Esophagus mucosa (tissue), 1 donor: Measurements from ENCODE around the gene ING5. TPM values are rescaled to one million over a fixed set of nuclear protein-coding genes. Genes with fewer than 3 reads are reported as not detected.

Experiments
- ATAC-seq: fragments of 200-7000 bp; cut with Tn5 transposase; one replicate; pipeline ENCODE4 v1.9.1; 2020
- total RNA-seq: library from RNA; stranded (reverse); gene quantifications from one replicate; pipeline ENCODE4 v1.2.4, GENCODE V29; 2023
- donor health status: DM: yes; HTN: yes; CAD: no.

ING5 gene
- total RNA-seq, 1 donor from 2014 or later: 16.5 TPM

DNA sequence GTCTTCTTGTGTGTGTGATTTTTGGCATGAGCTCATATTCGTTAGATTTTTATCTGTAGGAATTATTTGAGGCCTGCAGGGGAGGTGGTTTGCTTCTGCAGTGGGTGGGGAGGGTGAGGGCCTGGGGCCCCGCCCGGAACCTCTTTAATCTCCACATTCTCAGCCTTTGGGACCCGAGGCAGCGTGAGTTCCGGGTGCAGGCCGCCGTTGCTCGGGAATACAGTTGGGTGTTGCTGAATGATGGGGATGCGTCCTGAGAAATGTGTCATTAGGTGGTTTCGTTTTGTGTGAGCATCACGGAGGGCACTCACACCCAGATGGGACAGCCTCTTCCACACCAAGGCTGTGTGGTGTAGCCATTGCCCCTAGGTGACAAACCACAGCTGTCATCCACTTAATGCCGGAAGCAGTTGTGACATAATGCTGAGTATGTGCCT, 61.1 kb downstream of the ING5 start:
- ATAC-seq: peak; percentile 28

DNA sequence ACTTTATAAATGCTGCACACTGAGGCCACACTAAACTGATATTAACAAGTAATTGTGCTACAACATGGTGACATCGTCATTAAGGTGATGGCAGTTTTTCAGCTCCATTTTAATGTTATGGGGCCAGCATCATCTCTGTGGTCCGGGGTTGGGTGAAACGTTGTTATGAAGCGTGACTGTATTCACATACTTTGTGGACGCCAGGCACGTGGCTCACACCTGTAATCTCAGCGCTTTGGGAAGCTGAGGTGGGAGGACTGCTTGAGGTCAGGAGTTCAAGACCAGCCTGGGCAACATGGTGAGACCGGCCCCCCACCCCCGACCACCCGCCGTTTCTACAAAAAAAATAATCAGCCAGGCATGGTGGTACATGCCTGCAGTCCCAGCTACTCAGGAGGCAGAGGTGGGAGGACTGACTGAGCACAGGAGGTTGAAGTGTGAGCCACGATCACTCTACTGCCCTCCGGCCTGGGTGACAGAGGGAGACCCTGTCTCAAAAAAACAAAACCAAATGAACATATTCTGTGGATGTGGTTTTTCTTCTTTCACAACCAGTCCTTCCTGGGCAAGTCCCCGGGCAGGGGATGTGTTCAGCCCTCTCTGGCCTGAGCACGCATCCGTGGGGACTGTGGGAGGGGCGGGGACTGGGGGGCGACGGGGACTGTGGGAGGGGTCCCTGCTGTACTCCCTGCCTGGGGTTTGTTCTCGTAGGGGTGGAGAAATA, 61.9 kb downstream of the ING5 start:
- ATAC-seq: no peak

DNA sequence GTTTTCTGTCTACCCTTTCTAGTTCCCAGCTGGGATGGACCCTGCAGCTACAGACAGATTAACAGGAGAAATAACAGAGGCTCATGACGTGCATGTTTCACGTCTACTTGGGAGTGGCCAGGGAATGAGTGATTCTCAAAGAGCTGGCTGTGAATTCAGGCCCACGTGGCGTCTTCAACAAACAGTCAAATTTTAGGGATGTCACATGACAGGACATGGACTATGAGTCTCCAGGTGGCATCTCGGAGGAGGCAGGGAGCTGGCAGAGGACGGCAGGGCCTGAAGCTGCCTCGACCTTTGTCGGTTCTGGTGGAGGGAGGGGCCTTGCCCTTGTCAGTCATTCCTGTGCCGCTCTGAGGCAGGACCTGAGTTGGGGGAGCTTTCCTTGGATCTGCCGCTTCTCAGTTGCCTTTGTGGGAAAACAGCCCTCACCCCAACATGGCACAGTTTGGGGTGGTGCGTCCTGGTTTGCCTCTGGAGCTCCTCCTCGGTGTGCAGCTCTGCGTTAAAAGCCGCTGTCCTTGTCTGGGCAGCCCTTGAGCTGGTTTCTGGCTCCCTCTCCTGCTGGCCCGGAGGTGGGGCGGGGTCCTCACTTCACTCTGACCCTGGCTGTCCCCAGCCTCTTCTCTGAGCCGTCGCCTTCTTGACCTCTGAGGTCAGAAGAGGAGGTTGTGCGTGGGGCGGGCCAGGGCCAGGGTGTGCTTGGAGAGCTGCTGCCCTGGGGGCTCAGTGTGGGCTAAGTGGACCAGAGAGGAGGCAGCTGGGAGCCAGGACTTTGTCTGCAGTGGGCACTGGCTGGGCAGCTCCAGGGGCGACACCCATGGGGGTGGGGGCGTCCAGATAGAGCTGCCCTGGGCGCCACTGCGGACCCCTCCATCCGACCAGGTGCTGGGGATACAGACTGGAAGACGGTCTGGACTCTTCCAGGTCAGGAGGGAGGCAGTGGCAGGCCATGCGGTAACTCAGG, 62.7 kb downstream of the ING5 start:
- no peak for ATAC-seq

DNA sequence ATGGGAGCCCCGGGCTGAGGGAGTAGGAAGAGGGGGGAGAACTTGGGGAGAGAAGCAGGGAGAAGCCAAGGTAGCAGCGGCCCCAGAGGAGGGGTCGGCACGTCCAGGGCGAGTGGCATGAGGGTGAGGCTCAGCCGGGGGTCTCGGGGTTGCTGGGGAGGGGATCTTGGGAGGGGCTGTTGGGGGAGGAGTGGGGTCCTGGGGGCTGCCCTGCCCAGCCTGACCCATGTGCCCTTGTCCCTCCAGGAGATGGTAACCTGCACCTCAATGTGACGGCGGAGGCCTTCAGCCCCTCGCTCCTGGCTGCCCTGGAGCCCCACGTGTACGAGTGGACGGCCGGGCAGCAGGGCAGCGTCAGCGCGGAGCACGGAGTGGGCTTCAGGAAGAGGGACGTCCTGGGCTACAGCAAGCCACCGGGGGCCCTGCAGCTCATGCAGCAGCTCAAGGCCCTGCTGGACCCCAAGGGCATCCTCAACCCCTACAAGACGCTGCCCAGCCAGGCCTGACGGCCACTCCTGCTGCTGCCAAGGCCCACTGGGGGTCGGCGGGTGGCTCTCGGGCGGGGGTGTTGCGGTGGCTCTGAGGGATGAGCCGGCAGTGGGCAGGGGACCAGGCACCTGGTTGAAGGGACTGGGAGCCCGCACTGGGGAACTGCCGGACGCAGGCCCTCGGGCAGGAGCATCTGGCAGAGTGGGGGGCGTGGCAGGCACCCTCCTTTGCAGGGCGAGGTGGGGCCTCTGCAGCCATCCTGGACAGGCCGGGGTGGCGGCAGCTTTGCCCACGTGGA, 65.8 kb downstream of the ING5 start:
- ATAC-seq: no peak

DNA sequence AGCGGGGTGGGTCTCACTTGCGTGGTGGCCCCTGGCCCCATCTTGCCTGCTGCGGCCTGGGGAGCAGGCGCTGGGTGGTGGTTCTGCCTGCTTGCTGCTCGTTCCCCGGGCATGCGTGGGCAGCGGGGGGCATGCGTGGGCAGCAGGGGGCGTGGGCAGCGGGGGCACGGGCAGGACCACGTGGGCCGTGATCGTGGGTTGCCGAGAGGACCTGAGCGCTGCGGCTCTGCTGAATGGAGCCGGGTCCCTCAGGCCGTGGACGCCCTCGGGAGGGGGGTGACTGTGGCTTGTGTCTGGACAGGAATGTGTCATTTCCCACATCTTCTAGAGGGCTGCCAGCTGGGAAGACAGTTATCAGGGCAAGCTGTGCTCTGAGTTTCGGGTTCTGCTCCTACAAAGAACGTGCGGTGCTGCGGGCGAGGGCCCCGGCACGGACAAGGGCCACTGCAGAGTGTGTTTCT, 66.4 kb downstream of the ING5 start:
- no peak for ATAC-seq

DNA sequence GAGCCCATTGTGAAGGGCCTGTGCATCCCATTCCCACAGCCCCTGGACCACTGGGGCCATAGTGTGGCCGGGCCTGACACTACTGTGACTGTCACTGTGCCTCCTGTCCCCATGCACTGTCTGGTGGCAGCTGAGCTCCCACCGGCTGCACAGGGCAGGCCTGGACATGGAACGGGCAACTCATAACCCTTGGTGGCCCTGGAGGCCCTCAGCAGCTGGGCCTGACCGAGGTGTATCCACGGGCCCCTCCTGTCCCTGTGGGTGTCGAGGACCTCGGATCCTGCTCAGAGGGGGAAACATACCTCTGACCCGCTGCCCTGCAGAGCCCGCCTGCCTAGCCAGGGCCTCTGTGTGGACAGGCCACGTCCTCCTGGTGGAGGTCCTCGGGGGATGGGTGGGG, 67.0 kb downstream of the ING5 start:
- no peak for ATAC-seq

DNA sequence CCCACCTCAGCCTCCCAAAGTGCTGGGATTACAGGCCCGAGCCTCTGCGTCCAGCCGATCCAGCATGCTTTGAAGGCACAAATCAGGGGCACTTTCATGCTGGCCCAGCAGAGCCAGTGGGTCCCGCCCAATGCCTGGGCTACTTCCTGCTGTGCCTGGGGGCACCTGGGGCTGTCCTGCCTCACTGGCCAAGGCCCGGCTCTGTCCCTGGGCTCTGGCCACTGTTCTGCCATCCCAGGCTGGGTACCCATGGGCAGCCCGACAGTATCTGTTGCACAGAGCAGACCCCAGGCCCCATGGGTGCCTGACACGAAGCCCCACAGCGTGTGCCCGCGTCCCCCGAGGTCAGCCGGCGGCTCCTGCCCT, 68.0 kb downstream of the ING5 start:
- no peak for ATAC-seq

DNA sequence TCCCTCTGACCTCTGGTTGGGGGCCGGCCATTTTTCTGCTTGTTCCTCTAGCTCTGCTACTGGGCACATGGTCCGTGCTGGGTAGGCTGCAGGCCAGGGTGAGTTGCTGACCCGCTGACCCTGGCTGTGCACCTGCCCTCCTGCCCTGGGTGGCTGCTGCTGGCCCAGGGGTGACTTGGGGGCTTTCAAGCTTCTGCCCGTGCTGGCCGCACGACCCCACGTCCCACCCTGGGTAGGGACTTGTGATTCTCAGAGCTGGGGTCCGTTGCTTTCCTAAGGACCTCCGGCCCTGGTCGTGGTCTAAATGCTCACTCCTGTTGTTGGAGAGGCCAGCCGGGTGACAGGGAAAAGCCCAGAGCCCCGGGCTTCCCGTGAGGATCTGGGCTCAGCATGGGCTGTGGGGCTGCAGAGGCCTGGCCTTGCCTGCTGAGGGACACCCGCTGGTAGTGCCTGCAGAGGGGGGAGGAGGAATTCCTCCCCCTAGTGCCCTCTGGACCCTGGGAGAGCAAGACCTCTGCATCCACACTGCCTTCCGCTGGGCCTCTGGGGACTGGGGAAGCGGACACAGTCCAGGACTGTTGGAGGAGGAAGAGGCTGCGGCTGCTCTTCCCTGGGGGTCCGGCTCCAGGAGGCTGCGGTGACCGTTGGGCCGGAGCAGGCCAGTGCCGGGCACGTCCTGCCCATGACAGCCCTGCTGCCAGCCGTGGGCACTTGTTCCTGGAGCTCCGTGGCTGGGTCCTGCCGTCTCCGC, 68.5 kb downstream of the ING5 start:
- no peak for ATAC-seq

DNA sequence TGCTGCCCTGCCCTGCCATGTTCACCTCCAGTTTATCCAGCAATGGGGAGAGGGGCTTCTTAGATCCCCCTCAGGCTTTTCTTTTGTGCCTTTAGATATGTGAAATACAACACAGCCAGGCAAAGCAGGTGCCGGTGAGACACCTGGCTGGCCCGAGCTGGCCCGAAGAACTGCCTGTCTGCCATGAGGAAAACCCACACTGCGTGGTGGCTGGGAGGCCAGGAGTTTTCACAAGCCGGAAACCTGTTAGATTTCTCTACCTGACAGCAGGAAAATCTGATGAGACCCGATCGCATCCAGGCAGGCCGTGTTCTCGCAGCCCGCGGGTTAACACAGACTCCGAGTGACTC, 69.1 kb downstream of the ING5 start:
- no peak for ATAC-seq

DNA sequence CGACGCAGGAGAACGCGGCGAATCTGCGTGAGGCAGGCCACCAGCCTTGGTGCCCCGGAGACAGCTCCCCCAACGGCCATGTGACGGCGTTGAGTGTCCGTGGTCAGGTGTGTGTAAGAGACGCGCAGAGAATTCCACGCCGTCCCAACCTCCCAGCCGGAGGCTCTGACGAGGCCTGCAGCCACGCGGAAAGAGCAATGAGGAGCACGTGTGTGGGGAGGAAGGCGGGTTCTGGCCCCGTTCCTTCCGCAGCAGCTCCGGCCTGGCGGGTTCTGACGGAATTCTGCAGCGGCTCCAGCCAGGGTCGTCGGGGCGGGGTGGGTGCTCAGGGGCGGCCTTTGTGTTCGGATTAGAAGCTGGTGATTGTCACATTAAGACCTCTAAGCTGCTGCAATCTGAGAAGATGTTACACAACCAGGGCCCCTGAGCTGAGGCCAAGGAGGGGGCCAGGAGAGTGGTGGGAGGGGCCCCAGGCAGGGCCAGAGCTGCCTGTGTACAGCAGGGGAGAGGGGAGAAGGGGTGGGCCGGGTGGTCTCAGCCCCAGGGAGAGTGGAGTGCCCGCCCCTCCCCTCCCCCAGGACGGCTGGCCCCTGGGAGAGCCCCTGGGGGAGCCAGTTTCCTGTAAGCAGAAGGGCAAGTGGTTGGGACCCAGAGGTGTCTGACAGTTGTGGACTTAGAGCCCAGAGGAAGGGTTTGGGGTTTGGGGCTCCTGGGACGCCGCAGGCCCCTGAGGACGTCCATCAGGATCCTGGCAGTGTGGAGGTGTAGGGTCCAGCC, 69.6 kb downstream of the ING5 start:
- peak; percentile 3 for ATAC-seq

DNA sequence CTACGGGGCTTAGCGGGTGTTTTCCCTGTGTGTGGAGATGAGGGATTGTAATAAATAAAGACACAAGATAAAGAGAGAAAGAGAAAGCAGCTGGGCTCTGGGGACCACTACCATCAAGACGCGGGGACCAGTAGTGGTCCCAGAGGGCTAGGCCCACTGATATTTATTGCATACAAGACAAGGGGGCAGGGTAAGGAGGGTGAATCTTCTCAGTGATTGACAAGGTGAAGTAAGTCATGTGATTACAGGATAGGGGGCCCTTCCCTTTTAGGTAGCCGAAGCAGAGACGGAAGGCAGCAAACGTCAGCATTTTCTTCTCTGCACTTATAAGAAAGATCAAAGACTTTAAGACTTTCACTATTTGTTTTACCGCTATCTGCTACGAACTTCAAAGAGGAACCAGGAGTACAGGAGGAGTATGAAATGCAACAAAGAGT, 70.2 kb downstream of the ING5 start:
- no peak for ATAC-seq

DNA sequence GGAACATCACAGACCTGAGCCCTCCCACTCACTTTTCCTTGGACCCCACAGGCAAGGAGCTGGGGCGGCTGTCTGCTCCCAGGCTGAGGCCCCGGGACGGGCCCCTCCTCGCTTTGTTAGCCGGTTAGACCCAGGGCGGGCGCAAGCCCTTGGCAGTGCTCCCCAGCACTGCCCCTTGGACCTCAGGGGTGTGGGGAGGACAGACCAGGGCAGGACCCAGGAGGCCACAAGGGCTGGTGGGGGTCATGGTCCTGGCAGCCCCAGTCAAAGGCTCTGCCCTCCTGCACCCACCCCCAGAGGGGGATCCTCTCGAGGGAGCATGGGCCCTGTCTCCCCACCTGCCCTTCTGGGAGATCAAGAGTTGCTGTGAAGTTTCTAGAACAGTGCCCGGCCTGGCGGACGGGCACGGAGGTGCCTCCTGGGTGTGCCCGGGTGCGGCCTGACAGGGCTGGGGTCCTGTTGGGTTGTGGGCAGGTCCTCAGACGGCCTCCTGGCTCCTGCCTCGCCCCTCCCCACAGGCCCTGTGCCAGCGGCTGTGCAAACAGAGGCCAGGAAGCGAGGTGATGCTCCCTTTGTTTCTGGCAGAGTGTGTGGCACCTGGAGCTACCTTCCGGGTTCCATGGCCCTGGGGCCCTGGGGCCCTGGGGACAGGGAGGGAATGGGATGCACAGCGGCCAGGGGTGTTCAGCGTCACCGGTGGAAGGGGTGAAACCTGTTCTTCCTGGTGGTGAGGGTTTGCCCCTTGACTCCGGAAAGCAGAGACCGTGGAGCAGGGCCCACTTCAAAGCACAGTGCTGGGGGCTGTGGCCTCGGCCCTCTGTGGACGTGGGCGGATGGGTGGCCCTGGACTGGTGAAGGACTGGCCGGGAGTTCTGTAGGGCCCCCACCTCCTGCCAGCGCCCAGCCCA, 71.9 kb downstream of the ING5 start:
- ATAC-seq: peak; percentile 17

DNA sequence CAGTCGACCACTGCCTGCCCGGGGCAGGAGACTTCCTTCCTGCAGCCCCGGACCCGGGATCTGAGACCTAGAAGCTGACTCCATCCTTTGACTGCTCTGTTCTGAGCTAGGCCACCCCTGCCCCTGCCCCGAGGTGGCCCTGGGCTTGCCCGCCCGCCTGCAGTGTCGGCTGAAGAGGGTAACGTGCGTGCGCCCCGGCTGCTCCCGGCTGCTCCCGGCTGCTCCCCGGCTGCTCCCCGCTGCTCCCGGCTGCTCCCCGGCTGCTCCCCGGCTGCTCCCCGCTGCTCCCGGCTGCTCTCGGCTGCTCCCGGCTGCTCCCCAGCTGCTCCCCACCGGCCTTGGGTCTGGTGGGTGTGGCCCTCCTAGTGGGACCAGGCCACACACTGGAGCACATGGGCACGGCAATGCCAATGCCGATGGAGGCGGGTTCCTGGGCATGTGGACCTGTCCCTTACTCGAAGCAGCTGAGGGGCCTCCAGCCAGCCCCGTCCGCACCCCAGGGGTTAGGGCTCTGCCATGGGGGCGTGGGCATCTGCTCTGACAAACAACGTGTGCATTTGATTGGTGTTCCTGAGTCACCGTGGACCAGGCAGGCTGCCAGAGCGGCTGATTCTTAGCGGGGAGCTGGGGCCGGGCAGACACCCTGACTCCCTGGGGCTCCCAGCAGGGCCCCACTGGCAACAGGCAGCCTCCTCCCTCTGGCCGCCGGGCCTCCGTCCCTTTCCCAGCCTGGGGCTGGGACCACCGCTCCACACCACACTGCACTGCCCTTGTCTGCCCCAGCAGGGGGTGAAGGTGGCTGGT, 72.8 kb downstream of the ING5 start:
- peak; percentile 51 for ATAC-seq

DNA sequence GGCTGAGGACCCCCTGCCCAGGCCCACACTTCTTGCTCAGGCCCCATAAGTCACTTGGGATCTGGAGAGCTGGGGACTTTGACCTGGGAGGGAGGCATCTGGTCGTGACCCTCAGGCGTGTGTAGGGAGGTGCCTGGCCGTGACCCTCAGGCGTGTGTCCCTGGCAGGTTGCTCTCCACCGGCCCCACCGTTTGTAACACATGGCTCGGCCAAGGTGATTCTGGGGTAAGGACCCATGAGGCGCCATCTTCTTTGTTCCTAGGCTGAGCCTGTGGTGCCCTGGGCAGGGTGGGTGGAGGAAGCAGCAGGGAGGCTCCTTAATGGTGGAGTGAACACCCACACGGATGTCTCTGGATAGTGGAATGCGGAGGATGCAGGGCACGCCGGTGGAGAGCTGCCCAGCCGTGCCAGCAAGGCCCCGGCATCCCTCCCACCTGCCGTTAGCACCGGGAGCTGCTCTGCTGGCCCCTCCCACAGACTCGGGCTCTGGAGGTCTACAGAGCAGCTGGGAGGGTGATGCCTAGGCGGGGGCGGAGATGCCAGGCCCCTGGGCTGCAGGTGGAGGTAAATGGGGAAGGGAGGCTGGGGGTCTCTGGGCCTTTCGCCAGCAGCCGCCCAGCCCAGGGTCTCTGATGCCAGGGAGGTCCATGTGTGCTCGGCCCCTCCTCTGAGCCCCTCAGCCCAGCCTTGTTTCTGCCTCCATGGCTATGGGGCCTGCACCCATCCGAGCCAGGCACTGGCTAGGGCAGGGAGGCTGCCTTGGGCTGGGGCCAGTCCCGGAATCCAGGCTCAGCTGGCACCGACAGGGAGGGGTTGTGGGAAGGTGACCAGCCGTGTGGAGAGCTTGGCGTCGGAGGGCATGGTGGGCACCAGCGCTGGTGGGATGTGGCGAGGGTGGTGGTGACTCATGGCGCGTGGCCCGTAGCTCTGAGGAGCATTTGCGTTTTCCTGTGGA, 73.7 kb downstream of the ING5 start:
- ATAC-seq: no peak

DNA sequence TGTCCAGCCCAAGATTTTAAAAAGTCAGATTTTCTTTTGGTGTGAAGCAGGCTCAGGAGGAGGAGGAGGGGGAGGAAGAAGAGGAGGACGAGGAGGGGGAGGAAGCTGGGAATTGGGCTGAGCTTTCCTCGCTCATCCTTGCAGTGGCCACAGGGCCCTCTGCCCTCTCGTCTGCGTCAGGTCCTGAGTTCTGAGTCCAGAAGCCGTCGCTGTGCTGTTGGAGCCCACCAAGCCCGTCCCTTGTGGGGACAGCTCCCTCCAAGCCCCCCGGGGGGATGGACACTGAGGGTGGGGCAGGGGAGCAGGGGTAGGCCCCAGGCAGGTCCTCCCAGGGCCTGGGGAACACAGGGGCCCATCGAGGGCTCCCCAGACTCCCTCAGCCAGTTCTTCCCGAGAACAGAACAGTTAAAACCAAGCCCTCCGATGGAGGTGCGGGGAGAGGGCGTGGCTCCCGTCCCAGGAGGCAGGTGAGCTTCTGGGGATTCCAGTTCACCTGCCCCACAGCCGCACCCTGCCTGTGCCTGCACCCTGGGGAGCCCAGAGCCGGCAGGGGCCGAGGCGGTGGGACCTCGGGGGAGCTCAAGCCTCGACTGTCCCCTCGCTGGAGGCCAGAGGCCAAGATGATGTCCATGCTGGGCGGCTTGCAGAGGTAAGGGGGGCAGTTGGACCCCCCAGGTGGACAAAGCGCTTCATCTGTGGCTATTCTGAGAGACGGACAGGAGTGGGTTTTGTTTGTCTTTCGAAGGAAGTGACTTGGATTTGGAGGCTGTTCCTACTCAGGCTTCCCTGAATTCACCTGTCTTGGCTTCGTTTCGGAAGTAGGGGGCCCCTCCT, 74.7 kb downstream of the ING5 start, which contains the start of gene GAL3ST2:
TSS of gene GAL3ST2 (plus strand) at position 487 of the 834 bp plus-strand sequence. CDS start at position 621, 134 bp downstream.
- peak; percentile 43 for ATAC-seq

DNA sequence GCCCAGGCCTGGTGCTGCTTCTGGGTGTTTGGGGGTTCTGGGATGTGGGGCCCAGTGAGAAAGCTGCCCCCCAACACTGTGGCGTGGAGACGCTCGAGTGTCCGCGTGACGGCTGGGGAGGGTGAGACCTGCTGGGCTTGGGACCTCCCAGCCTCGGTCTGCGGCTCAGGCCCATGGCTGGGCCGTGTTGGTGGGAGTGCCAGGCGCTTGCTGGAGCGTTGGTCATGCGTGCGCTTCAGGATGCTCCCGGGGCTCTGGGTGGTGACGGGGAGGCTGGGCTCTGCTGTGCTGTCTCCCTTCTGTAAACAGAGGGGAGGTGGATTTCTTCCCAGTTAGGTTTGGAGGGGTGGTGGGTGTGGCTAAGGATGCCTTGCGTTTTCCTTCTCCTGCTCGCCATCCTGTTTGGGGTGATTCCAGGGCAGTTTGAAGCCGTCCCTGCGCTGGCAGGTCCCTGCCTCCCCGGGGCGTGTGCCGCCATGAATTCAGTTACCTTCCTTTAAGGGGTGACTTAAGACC, 75.4 kb downstream of the ING5 start:
- ATAC-seq: no peak
